GM19438 (cell line): Measurements from ENCODE around the gene LACC1.

Experiments used
- ATAC-seq: cut with Tn5 transposase; IDR thresholded peaks from one replicate; pipeline ENCODE4 v1.9.1; 2021; ENCODE audit warnings: low read depth; ENCODE audit not compliant: unreplicated experiment

LACC1 gene

DNA sequence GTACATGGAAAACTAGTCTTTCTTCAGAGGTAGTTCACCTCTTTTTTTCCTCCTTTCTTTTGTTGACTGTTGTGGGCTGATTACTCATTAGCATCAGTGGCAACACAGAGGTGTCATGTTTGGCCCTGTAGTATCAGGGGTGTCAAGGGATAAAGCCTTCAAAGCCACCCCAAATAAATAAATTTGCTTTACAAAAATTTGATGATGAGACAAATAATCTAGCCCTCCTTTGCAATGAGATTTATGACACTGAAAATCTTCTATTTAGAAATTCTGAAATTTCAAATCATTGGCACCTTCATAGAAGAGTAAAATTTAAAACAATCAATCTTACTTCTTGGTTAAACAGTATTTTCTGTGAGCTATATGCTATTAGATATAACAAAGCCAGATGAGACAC is 1.9 kb downstream of the LACC1 start:
- ATAC-seq = no peak

DNA sequence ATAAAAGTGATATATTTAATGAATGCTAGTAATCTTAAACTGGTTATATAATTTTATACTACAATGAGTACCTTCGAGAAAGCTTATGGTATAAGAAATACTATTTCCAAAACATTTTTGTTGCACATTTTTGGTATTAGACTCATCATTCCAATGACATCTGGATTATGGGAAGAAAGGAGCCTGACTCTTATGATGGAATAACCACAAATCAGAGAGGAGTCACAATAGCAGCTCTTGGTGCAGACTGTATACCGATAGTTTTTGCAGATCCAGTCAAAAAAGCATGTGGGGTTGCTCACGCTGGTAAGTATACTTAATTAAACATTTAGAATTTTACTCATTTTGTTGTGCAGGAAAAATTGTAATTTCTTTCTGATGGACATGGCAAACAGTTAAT is 3.9 kb downstream of the LACC1 start:
- no peak for ATAC-seq

DNA sequence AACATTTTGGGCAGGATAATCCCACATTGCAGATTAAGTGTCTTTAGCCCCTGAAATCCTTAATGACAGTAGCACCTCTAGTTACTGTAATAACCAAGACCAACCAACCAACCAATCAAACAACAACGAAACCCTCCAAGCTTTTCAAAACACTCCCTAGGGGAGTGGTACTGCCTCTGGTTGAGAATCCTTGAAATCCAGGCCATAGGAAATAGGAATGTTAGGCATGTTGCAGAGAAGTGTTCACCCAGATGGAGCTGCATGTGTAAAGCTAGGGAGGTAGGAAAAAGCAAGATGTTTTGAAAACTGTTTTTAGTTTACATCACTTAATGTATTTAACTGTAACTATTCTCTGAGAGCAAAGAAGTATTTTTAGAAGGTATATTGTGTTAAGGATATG is 4.5 kb downstream of the LACC1 start:
- no peak for ATAC-seq

DNA sequence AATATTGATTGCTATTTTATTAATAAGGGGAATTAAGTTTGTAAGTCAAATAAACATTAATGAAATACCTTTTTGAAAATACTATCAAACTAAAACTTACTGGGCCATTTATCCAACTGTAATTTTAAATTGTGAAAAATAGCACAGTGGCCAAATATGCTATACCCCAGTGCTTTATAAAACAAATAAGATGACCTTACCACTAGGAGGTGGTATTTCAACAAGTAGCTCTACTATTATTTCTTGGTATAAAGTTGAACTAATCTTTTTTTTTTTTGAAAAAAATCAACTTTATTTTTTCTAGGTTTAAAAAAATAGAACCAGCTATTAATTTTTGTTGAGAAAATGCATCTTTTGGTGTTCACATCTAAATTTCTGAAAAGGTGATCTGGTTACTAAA is 14.7 kb downstream of the LACC1 start:
- ATAC-seq = no peak

DNA sequence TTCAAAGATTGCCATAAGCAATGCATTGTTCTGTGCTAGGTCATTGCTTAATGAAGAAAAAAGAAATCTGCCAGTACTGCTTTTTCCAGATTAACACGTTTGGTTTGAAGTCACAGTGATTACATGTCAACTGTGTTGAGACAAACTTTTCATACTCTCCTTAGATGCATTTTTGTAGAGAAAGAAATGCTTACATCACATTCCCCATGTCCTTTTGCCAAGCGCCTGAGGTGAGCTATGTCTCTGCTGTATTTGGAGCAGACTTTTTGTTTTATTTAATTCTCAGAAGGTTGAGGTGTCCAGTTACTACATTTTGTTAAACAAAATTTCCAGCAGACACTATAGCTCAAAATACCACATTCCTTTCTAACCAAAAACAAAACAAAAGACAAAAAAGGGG is 16.2 kb downstream of the LACC1 start:
- ATAC-seq = no peak

DNA sequence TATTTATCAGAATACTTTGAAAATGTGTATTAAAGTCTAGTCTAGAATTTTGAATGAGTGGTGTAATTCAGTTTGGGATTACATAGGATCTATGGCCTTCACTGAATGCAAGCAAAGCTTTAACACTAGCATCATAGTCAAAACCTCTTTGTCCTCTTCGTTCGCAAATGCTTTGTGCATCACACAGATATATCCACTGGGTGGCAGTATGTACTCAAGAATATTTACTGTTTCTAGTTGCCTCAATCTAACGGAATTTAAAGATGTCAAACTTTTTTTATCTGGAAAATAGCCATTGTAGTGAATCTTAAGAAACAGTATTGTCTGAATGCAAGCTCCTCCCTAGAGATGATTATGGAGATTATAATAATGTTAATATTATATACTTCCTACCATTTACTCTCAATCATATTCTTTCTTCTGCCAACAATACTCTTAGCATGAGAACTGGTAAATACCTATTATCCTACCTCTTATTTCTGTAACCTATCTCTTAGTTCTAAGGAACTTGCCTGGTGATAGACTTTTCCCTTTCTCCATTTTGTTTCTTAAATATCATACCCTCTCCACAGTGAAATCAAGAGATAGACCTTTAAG is 25.8 kb downstream of the LACC1 start:
- ATAC-seq = no peak

DNA sequence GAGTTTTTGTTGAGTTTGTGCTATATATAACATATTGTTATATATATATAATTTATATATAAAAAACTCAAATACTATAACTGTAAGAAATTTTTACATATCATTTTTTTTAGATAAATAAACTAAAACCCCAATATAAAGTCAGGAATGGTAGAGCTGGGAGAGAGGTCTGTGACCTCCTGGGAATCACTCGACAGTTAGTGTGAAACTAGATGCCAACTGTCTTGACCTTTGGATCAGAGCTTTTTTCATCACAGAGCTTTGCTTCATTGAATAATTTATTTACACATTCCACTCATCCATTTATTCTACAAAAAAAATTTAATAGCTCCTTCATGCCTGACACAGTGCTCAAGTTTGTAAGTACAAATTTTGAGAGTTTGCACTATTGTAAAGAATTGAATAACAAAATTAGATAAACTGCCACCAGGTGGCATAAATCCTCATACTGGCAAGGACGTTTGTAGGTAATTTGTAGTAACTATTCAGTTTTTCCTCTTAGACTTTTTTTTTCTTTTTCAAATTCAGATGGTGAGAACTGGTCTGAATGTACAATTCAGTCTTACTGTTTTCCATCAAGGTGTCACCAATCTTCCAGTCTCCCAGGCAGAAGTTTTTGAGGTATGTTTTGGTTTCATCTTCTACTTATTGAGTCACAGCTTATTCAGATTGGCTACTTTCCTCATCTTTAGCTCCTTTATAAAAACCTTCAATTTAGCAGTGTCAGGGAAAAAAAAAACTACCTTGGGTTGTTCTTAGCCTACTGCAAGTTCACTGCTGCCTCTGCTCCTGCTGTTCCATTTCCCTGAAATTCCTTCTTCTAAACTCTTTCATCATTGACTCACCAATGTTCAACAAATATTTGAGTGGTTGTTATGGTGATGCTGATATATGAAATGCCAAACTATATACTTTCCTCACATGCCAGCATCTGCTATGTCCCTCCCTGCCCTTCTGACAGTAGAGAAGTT is 28.7 kb downstream of the LACC1 start:
- no peak for ATAC-seq

DNA sequence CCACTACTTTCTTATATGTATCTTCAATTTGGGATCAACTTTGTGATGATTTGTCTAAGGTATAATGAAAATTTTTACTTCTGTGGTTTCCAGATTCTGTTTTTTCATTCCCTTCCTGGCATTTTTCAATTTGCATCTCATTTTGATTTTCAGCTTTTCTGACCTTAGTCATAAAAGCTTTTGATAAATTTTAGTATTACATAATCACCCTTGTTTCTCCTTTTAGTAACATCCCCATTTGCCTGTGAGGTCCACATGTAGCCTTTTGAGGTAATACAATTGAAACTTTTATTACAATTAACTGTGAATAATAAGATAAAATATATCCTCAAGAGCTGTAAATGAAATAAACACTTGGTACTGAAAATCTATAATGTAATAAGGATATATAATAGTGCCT is 31.2 kb downstream of the LACC1 start:
- no peak for ATAC-seq

DNA sequence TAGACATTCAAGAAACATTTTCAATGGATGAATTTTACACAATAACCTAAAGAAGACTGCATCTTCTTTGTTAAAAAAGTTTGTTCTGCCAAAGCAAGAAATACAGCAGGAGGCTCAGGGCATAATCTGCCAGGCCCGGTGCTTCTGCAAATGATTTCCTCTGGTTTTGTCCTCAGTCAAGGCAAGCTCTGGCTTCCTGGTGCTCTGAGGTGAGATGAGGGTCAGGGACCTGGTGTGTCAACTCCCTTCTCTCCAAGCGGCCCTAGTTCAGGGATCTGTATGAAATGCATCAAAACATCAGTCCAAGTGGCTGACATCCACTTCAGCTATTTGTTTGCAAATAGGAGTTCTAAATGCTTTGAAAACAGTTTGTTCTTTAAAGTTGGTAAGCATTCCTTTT is 31.6 kb downstream of the LACC1 start:
- no peak for ATAC-seq

DNA sequence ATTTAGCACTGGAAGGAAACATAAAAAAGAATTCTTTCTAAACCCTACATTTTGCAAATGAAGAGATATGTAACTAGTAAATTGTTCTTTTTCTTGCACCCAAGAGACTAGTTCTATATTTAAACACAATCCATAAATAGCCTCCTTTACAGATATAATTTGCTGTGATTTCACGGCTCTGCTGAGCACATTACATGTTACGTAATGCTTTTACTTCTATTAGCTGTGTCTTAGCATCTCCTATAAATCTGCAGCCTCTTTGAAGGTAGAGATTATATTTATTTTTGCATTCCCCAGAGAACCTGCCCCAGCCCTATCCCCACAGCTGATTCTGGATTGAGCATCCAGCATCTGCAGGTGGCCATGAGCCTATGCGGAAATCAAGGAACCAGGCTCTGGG is 32.2 kb downstream of the LACC1 start:
- no peak for ATAC-seq

DNA sequence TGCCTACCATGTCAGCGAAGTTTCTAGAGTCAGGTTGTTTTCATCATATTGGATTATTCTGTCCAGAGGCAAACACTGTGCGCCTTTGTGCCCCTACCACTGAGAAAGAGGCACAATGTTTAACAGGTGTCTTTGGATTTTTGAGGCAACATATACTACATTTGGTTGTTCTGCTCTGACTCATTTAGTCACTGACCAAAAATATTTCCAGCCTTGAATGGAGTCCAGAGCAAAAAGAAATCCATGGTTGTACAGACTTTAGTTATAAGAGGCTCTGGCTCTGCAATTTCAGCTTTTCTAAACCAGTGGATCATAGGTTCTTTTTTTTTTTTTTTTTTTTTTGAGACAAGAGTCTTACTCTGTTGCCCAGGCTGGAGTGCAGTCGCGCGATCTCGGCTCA is 35.7 kb downstream of the LACC1 start:
- ATAC-seq = no peak

DNA sequence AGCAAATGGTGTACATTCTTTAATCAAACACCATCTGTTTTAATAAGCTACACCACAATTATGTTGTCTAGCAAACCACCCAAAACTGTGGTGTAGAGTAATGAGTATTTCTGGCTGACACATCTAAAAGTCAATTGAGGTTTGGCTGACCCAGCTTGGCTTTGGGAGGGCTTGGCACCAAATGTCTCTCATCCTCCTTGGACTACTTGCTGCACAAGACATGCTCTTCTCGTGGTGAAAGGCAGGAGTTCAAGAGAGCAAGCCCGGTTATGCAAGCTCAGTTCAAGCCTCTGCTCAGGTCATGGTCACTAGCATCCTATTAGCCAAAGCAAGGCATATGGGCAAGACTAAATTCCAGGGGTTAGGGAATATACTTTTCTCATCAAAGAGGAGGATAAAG is 37.1 kb downstream of the LACC1 start:
- ATAC-seq = no peak

DNA sequence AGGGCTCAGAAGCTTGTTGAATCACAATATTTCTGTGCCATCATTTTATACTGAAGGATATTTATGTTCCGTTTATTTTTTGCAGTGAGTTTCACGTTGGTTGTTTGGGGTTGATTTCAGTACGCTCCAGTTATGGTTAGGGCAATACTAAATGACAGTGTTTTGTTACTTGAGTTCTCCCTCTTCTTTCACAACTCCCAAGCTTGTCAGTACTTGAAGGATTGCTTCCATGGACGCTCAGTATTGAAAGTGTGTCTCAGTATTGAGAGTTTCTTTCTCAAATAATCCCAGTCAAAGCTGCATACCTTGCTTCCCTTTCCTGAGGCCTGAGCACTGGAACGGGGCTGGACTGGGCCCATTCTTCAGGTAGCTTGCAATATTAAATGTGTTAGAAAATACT is 38.9 kb downstream of the LACC1 start:
- no peak for ATAC-seq

DNA sequence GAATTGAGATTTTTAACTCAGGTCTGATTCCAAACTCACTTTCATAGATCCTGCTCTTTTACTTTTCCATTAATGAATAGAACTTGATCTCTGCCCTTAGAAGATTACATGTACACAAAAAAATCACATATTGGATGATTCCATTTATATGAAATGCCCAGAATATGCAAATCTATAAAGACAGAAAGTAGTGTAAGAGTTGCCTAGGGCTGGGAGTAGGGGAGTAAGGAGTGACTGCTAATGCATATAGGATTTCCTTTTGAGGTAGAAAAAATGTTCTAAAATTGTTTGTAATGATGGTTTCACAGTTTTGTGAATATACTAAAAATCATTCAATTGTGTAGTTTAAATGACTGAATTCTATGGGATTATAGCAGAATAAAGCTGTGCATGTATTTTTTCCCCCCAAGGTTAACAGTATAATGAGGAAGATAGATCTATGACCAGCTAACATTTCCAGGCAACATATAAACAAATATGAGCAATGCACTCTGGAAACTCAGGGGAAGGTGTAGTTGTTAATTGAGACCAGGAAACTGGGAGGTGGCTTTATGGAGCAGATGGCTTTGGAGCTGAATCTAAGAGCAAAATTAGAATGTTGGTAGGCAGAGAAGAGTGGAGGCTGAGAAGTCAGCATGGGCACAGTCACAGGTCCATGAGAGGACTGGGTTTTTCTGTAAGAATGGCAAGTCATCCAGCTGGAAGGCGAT is 41.4 kb downstream of the LACC1 start:
- no peak for ATAC-seq

DNA sequence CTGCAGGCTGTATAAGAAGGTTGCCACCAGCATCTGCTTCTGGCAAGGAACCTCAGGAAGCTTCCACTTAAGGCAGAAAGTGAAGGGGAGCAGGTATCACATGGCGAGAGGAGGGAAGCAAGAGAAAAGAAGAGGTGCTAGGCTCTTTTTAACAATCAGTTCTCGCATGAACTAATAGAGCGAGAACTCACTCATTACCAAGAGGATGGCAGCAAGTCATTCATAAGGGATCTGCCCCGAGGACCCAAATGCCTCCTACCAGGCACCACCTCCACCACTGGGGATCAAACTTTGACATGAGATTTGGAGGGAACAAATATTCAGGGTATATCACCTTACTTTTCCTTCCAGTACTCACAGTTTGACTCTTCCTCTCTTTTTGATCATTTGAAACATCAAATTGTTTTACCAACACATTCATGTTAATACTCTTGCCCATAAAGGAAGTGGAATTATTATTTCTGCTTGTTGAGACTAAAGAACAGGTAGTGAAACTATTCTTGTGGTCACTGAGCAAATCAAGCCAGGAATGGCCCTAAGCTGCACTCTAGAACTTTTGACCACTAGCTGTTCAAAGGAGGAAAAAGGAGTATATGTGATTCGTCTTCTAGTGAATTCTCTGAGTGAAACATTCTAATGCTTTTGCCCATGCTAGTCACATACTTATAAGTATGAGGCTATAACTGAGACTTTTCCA is 45.0 kb downstream of the LACC1 start:
- peak; percentile 94 for ATAC-seq

DNA sequence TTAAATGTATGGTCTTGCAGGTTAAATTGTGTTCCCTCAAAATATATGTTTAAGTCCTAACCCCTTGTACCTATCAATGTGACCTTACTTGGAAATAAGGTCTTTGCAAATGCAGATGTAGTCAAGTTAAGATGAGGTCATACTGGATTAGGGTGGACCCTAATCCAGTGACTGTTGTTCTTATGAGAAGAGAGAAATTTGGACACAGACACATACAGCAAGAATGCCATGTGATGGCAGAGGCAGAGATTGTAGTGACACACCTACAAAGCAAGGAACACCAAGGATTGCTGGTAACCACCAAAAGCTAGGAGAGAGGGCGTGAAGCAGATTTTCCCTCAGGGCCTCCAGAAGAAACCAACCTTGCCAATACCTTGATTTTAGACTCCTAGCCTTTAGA is 50.2 kb downstream of the LACC1 start:
- no peak for ATAC-seq

DNA sequence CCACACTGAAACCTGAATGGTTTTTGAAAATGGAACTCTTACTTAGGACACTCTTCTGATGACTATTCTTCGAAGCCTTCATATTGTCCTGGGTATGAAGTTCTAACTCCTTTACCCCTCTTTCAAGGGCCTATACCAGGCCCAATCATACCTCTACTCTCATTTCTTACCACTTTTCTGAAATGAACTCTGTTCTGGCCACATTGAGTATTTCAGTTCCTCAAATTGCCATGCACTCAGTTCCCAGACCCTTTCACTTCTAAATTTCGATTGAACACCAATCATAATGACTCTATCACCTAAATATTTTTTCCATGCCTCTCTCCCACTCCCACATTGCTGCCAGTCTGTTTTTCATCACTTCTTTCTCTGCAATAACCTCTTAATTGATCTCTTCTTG is 53.7 kb downstream of the LACC1 start:
- peak; percentile 100 for ATAC-seq

DNA sequence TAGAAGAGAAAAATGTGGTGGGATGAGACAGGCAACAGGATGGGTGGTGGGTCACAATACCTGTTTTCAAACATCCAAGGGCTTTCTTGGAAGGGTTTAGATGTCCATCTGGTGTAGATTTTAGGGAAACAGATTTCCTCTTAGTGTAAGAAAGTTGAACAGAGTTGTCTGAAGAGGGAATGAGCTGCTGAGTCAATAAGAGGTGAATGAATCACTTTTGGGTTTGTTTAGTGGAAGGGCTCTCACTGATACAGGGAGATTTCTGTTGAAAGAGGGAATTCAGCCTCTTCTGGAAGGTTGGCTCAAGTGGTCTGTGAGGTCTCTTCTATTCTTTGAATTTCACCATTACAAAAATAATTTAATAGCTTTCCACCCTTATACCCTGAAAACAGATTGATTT is 54.6 kb downstream of the LACC1 start:
- no peak for ATAC-seq

DNA sequence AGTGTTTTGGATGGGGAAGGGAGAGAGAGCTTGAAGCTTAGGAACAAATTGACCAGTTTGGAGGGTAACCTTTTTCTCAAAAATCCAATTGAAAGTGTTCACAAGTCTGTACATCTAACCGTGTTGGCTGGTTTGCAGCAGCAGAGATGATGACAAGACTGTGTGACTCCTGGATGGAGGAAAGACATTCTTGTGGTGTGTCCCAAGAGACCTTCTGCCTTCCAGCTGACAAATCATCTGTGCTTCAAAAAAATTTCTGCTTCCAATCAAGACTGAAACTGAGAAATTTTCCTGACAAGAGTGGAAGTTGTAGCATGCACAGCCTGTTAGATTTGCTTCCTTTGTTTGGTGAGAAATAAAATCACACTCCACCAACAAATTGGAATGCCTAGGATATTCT is 56.2 kb downstream of the LACC1 start:
- ATAC-seq = no peak

DNA sequence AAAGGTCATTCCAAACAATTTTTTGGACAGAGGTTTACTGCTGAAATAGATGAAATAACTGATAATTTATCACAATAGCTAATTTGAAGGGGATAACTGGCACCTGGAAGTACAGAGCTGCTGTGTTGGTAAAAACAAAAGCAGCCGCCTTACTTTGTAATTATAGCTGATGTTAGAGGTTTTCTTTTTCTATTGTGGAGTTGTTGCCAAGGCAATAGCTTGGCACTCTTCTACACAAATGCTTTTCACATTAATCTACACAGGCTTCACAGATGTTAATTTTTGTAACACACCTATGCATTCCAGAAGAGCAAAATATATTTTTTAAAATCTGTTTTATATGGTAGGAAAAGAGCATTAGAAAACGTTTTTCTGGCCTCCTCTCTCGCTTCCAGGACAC is 56.9 kb downstream of the LACC1 start:
- ATAC-seq = no peak

DNA sequence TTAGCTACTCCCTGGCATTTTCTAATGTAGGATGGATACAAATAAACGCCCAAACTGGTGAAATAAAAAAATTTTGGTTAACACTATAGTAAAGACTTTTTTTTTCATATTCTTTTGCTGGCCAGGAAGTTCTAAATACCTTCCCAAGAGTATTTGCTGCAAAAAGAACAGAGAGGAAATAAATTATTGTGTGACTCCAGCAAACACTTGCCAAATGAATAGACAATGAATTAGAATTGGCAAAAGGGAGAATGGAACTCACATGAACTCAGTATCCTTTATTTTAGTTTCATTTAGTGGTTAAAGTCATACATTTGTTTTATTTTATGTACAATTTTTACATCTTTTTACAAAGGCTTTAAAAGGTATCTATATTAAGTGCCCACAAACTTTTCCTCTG is 58.1 kb downstream of the LACC1 start:
- no peak for ATAC-seq
